DND-41 (cell line): ENCODE measurements around the gene YTHDF1.

Experiments used
- ATAC-seq: fragments of 200-7000 bp; cut with Tn5 transposase; 3 replicates; pipeline ENCODE4 v1.9.1; 2021; ENCODE audit warnings: low read depth; ENCODE audit not compliant: insufficient read depth
- DNase-seq: peaks from one replicate; pipeline ENCODE4 v3.0.0-alpha.2; 2020
- H2AFZ ChIP-seq: 2 replicates; pipeline ENCODE4 v1.6.0; 2012; ENCODE audit warnings: low read depth, low read length
- H3K27ac ChIP-seq: 2 replicates; pipeline ENCODE4 v1.5.1; 2012; ENCODE audit warnings: low read length, inconsistent platforms
- H3K27me3 ChIP-seq: fragments of 200-600 bp; sonication (generic); 2 replicates; pipeline ENCODE4 v1.6.0; 2012; ENCODE audit warnings: low read length, mild to moderate bottlenecking, inconsistent platforms; ENCODE audit not compliant: insufficient read depth, poor library complexity
- H3K36me3 ChIP-seq: 2 replicates; pipeline ENCODE4 v1.5.1; 2012; ENCODE audit warnings: low read length, inconsistent platforms; ENCODE audit not compliant: insufficient read depth
- H3K4me1 ChIP-seq: 2 replicates; pipeline ENCODE4 v1.5.1; 2012; ENCODE audit warnings: mild to moderate bottlenecking, low read length; ENCODE audit not compliant: insufficient read depth
- H3K4me2 ChIP-seq: 2 replicates; pipeline ENCODE4 v1.6.0; 2012; ENCODE audit warnings: mild to moderate bottlenecking, moderate library complexity, low read length, inconsistent platforms; ENCODE audit not compliant: insufficient read depth
- H3K4me3 ChIP-seq, 2 experiments: fragments of 200-600 bp in 1 of 2; shearing (Covaris generic) in 1 of 2; 2 replicates each; pipeline ENCODE4 v1.5.1; 2012 to 2016; ENCODE audit warnings: inconsistent platforms in 2 of 2, low read length in 2 of 2, mild to moderate bottlenecking in 2 of 2, low read depth in 1 of 2, moderate library complexity in 1 of 2
- H3K79me2 ChIP-seq: 2 replicates; pipeline ENCODE4 v1.6.0; 2012; ENCODE audit warnings: low read length, inconsistent platforms; ENCODE audit not compliant: insufficient read depth
- H3K9ac ChIP-seq: 2 replicates; pipeline ENCODE4 v1.6.0; 2012; ENCODE audit warnings: low read depth, mild to moderate bottlenecking, inconsistent platforms, low read length, moderate library complexity
- H3K9me3 ChIP-seq: 2 replicates; pipeline ENCODE4 v1.5.1; 2012; ENCODE audit warnings: low read length, moderate library complexity, mild to moderate bottlenecking, inconsistent platforms; ENCODE audit not compliant: insufficient read depth, severe bottlenecking
- H4K20me1 ChIP-seq: 2 replicates; pipeline ENCODE4 v1.6.0; 2012; ENCODE audit warnings: low read length; ENCODE audit not compliant: insufficient read depth
- EZH2 ChIP-seq: IDR thresholded peaks from 3 replicates; pipeline ENCODE4 v1.6.1; 2012; ENCODE audit warnings: borderline replicate concordance, low read depth, mild to moderate bottlenecking, moderate library complexity, low read length, inconsistent platforms; ENCODE audit not compliant: severe bottlenecking
- TF ChIP-seq, protein P1 (sequence below): IDR thresholded peaks from 2 replicates; pipeline ENCODE4 v1.5.1; 2012; ENCODE audit warnings: borderline replicate concordance, low read length, moderate library complexity, mild to moderate bottlenecking; ENCODE audit not compliant: poor library complexity, severe bottlenecking; ENCODE audit errors: extremely low read depth

The YTHDF1 gene

GRCh38 chr20:63208346-63208909 lies 7.5 kb downstream of the YTHDF1 start:
- H3K9ac ChIP-seq, result no peak overlapping the region
- peaks cover 96% of the 10 kb centered on the region for H3K36me3 ChIP-seq
- H3K4me1 ChIP-seq, result peaks cover 29% of the 10 kb centered on the region
- no peak overlapping the region for H3K4me3 ChIP-seq
- peaks cover 94% of the 10 kb centered on the region for H4K20me1 ChIP-seq
- no peaks in the 10 kb centered on the region for H3K27me3 ChIP-seq
- H3K9me3 ChIP-seq, result no peaks in the 10 kb centered on the region
- no peak overlapping the region for H2AFZ ChIP-seq
- DNase-seq (no peak), ATAC-seq (no peak)
- H3K4me2 ChIP-seq, result no peak overlapping the region
- no peak for TF ChIP-seq EZH2
- TF ChIP-seq, protein P1, sequence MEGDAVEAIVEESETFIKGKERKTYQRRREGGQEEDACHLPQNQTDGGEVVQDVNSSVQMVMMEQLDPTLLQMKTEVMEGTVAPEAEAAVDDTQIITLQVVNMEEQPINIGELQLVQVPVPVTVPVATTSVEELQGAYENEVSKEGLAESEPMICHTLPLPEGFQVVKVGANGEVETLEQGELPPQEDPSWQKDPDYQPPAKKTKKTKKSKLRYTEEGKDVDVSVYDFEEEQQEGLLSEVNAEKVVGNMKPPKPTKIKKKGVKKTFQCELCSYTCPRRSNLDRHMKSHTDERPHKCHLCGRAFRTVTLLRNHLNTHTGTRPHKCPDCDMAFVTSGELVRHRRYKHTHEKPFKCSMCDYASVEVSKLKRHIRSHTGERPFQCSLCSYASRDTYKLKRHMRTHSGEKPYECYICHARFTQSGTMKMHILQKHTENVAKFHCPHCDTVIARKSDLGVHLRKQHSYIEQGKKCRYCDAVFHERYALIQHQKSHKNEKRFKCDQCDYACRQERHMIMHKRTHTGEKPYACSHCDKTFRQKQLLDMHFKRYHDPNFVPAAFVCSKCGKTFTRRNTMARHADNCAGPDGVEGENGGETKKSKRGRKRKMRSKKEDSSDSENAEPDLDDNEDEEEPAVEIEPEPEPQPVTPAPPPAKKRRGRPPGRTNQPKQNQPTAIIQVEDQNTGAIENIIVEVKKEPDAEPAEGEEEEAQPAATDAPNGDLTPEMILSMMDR, result no peak
- no peak overlapping the region for H3K27ac ChIP-seq
- peaks cover 99% of the 10 kb centered on the region for H3K79me2 ChIP-seq

DNA sequence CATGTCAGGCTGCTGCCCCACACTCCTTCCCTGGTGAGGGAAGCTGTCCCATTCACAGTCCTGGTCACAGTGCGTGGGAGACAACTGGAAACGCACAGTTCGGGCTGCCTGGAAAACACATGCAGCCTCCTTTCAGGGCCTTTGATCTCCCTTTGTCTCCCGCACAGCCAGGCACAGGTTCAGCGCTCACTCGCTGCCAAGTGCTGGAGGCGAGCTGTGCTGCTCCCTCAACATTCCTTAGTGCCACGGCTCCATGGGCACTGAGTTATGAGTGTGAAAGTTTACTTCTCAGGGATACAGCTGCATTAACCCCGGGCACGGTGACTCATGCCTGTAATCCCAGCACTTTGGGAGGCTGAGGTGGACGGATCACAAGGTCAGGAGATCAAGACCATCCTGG lies 9.1 kb downstream of the YTHDF1 start:
- Histone ChIP-seq H3K9ac (no peak overlapping the region), H3K4me3 (no peak overlapping the region), H4K20me1 (peaks cover 94% of the 10 kb centered on the region), H3K9me3 (no peaks in the 10 kb centered on the region), H3K27ac (no peak overlapping the region), H3K36me3 (peaks cover 96% of the 10 kb centered on the region), H3K4me2 (no peak overlapping the region), H2AFZ (no peak overlapping the region), H3K27me3 (no peaks in the 10 kb centered on the region), H3K79me2 (peaks cover 99% of the 10 kb centered on the region), H3K4me1 (peaks cover 14% of the 10 kb centered on the region)
- DNase-seq (no peak), ATAC-seq (no peak)
- TF ChIP-seq, protein P1, result no peak
- TF ChIP-seq EZH2, result no peak

GRCh38 chr20:63205896-63206295 lies 10.0 kb downstream of the YTHDF1 start:
- Histone ChIP-seq H3K27ac (no peak overlapping the region), H3K4me1 (peaks cover 7% of the 10 kb centered on the region), H3K9ac (no peak overlapping the region), H3K27me3 (no peaks in the 10 kb centered on the region), H2AFZ (no peak overlapping the region), H3K36me3 (peaks cover 96% of the 10 kb centered on the region), H3K4me3 (no peak overlapping the region), H3K9me3 (no peaks in the 10 kb centered on the region), H3K4me2 (no peak overlapping the region), H4K20me1 (peaks cover 93% of the 10 kb centered on the region), H3K79me2 (peaks cover 99% of the 10 kb centered on the region)
- DNase-seq, result no peak
- no peak for ATAC-seq
- TF ChIP-seq, protein P1, result no peak

GRCh38 chr20:63204362-63204761 lies 11.6 kb downstream of the YTHDF1 start:
- Histone ChIP-seq H3K9me3 (no peaks in the 10 kb centered on the region), H3K4me2 (no peak overlapping the region), H2AFZ (no peak overlapping the region), H3K4me3 (no peak overlapping the region), H3K9ac (no peak overlapping the region), H3K79me2 (peaks cover 99% of the 10 kb centered on the region), H3K27me3 (no peaks in the 10 kb centered on the region), H3K36me3 (peaks cover 97% of the 10 kb centered on the region), H4K20me1 (peaks cover 93% of the 10 kb centered on the region), H3K27ac (no peak overlapping the region), H3K4me1 (no peaks in the 10 kb centered on the region; the same call in 1 of the 2 replicates)
- no peak for TF ChIP-seq EZH2
- TF ChIP-seq, protein P1, result no peak
- no peak for ATAC-seq
- no peak for DNase-seq
